GM12864 (cell line): ENCODE measurements around the gene TKTL2.

ENCODE experiments used
- DNase-seq: peaks from one replicate; pipeline ENCODE4 v3.0.0-alpha.2; 2011; ENCODE audit warnings: low read depth
- H3K4me3 ChIP-seq: 2 replicates; pipeline ENCODE4 v1.5.1; 2011; ENCODE audit warnings: mild to moderate bottlenecking, low read depth, low read length, control low read depth
- CTCF ChIP-seq: IDR thresholded peaks from 2 replicates; pipeline ENCODE4 v1.5.1; 2011; ENCODE audit warnings: low read depth, mild to moderate bottlenecking, moderate library complexity, low read length, control low read depth, inconsistent platforms; ENCODE audit errors: missing control alignments

TKTL2 gene

GRCh38 chr4:163476761-163477438, 3.3 kb upstream of the TKTL2 start:
- no peak for TF ChIP-seq CTCF
- DNase-seq: no peak
- H3K4me3 ChIP-seq: no peak overlapping the region

DNA sequence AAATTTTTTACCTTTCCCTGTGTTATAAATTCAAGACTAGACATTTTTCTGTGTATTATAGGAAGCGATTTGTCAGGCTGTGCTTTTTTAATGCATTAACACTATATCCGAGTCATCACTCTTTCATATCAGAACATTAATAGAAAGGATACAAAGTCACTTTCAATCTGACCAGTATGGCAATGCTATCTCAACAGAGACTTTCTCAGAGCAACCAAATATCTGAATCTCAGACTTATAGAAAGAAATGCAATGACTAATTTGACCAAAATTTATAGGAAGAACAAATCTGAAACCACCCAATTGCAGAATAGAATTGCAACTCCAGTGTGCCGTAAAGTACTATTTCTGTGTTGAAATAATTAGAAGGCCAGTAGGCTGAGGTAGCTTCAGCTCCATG, 473 bp upstream of the TKTL2 start:
- no peak for TF ChIP-seq CTCF
- H3K4me3 ChIP-seq: no peak overlapping the region
- no peak for DNase-seq

DNA sequence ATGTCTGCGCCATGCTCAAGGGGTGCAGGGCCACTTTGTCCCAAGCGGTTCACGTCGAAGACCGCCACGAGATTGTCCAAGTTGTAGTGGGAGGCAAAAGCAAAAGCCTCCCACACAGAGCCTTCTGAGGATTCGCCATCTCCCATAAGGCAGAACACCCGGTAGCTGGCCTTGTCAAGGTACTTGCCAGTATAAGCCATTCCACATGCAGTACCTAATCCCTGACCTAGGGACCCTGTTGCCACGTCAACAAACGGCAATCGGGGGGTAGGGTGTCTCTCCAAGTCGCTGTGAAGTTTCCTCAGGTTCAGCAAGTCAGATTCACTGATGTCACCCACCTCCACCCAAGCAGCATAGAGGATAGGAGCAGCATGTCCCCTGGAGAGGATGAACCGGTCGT, 424 bp downstream of the TKTL2 start:
- TF ChIP-seq CTCF: no peak
- H3K4me3 ChIP-seq: no peak overlapping the region
- no peak for DNase-seq

DNA sequence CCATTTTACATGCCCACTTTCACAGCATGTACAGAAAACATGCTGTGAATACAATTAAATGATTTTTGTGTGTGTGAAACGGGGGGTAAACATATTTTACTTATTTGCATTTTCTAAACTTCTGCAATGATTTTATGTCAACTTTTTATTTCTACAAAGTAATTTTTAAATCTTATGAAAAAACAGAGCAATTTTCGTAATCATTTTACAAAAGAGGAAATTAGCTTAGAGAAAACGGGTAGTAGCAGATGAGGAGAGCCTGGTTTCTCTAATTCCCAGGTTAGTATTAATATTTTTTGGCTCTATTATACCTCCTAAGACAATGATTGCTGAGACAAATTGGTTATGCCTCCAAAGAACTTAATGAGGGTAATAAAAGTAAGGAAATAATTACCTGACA, 3.2 kb downstream of the TKTL2 start:
- no peak for TF ChIP-seq CTCF
- H3K4me3 ChIP-seq: no peak overlapping the region
- no peak for DNase-seq

GRCh38 chr4:163467082-163467770, 6.3 kb downstream of the TKTL2 start:
- no peak for TF ChIP-seq CTCF
- no peak for DNase-seq
- H3K4me3 ChIP-seq: no peak overlapping the region

GRCh38 chr4:163462556-163462955, 11.0 kb downstream of the TKTL2 start:
- no peak for TF ChIP-seq CTCF
- DNase-seq: no peak

More at GRCh38 chr4:163462556-163462955, 11.0 kb downstream of the TKTL2 start:
- no peak overlapping the region for H3K4me3 ChIP-seq
